Gastroesophageal sphincter (tissue), 4 donors: ENCODE data around the gene ZNF512B. TPM values are rescaled to one million over a fixed set of nuclear protein-coding genes. Genes with fewer than 3 reads are reported as not detected.
"Not testable (repeated sequence)": the region's sequence is repeated elsewhere in the genome, so short reads cannot be mapped to it uniquely, and the experiment has no call there.

Source experiments
- ATAC-seq: fragments of 150-250 bp; one replicate; pipeline ENCODE4 v1.9.1; 2016; ENCODE audit warnings: mild to moderate bottlenecking, moderate library complexity
- H3K27ac ChIP-seq, 4 donors: fragments of 200-600 bp; sonication (generic) in 3 of 4; 1 replicate in 3 of 4; 2 replicates in 1 of 4; pipeline ENCODE4 v1.5.1; 2016 to 2019
- H3K27me3 ChIP-seq: fragments of 200-600 bp; sonication (generic); one replicate; pipeline ENCODE4 v1.5.1; 2019
- H3K36me3 ChIP-seq, 2 donors: fragments of 200-600 bp; sonication (generic); one replicate each; pipeline ENCODE4 v1.5.1; 2019; ENCODE audit warnings: control low read depth in 1 of 2
- H3K4me1 ChIP-seq, 3 donors: fragments of 200-600 bp; sonication (generic); 1 replicate in 2 of 3; 2 replicates in 1 of 3; pipeline ENCODE4 v1.5.1; 2016 to 2019; ENCODE audit warnings: control low read depth in 2 of 3
- H3K4me3 ChIP-seq, 2 donors: fragments of 200-600 bp; sonication (generic); one replicate each; pipeline ENCODE4 v1.5.1; 2019; ENCODE audit warnings: mild to moderate bottlenecking in 1 of 2, moderate library complexity in 1 of 2
- H3K9me3 ChIP-seq, 3 donors: fragments of 200-600 bp; sonication (generic); one replicate each; pipeline ENCODE4 v1.5.1; 2017 to 2019; ENCODE audit warnings: control low read depth in 2 of 3
- EP300 ChIP-seq: sonication (generic); formaldehyde crosslinking; IDR thresholded peaks from one replicate; pipeline ENCODE4 v1.6.1; 2017; ENCODE audit warnings: antibody characterized with exemption, mild to moderate bottlenecking
- POLR2A ChIP-seq, 2 donors: fragments of 450-650 bp; IDR thresholded peaks; one replicate each; pipeline ENCODE4 v1.6.1; 2017; ENCODE audit warnings: antibody characterized with exemption in 2 of 2, mild to moderate bottlenecking in 2 of 2, moderate library complexity in 1 of 2
- POLR2AphosphoS5 ChIP-seq: sonication (generic); formaldehyde crosslinking; IDR thresholded peaks from one replicate; pipeline ENCODE4 v1.6.1; 2017; ENCODE audit warnings: antibody characterized with exemption
- WGBS, 2 donors: methylation state at CpG; one replicate each; pipeline ENCODE4 v1.1.5; 2018; ENCODE audit warnings: low coverage in 1 of 2; 5-methylcytosine and 5-hydroxymethylcytosine counted together
- total RNA-seq, 4 donors: library from RNA; depleted of rRNA; stranded (reverse); fragments of >200 nt; gene quantifications; one replicate each; pipeline ENCODE4 v1.1.0, GENCODE V29; 2016
- TF ChIP-seq, protein P1 (sequence below), 4 experiments: fragments of 200-600 bp in 2 of 4; fragments of 450-650 bp in 2 of 4; sonication (generic) in 1 of 4; IDR thresholded peaks; one replicate each; pipeline ENCODE4 v1.5.1; 2017 to 2019; ENCODE audit warnings: antibody characterized with exemption in 4 of 4, mild to moderate bottlenecking in 2 of 4, moderate library complexity in 2 of 4

The ZNF512B gene, protein sequence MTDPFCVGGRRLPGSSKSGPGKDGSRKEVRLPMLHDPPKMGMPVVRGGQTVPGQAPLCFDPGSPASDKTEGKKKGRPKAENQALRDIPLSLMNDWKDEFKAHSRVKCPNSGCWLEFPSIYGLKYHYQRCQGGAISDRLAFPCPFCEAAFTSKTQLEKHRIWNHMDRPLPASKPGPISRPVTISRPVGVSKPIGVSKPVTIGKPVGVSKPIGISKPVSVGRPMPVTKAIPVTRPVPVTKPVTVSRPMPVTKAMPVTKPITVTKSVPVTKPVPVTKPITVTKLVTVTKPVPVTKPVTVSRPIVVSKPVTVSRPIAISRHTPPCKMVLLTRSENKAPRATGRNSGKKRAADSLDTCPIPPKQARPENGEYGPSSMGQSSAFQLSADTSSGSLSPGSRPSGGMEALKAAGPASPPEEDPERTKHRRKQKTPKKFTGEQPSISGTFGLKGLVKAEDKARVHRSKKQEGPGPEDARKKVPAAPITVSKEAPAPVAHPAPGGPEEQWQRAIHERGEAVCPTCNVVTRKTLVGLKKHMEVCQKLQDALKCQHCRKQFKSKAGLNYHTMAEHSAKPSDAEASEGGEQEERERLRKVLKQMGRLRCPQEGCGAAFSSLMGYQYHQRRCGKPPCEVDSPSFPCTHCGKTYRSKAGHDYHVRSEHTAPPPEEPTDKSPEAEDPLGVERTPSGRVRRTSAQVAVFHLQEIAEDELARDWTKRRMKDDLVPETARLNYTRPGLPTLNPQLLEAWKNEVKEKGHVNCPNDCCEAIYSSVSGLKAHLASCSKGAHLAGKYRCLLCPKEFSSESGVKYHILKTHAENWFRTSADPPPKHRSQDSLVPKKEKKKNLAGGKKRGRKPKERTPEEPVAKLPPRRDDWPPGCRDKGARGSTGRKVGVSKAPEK
- total RNA-seq, result 10 to 100 TPM in 2 of 4 donors, 1 to 10 TPM in 2; 9.0 to 13.8 (median 10.0) TPM

DNA sequence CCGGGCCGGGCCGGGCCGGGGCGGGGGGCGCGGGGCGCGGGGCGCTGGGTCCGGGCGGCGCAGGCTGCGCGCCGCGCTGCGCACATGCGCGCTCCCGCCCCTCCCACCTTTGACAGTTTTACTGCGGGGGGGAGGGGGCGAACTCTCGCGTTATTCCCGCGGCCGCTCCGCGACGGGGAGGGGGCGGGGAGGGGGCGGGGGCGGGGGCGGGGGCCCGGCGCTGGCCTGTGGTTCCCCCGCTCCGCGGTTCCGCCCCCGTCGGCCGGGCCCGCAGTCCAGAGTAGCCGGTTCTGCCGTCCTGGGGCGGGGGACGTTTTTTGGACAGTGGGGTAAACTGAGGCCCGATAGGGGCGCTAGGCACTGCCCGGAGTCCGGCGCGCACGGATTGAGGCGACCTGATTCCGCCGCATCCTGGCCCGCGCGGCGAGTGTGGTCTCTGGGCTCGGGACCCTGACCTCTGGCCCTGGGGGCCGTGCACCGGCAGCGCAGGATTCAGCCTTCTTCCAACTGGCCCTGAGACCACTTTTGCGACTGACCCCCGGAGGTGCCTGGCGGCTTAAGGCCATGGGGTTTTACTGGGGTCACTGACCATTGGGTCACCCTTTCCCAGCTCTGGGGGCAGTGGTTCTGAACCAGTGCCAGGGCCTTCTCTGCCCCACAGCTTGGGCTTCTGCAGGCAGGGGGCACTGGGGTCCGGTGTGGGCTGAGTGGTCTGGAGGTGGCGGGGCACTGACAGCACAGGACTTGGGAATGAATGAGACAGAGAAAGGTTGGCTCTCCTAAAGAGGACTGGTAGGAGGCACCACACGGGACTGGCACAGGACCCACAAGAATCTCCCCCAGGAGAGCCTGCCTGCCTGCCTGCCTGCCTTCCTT is at the start of gene ZNF512B:
ZNF512B (minus strand) TSS at position 93 of the 876 bp plus-strand sequence. CDS start 1,980 bp downstream, outside the sequence.
- Histone ChIP-seq H3K9me3 (no peaks in the 10 kb centered on the region), H3K4me3 (peak within 1 kb of the TSS; percentile 40 to 69), H3K27me3 (no peaks in the 10 kb centered on the region), H3K27ac (peak within 1 kb of the TSS in 3 of 4 donors; percentile 72 to 80 (median 77)), H3K36me3 (peaks cover 0 to 20% of the 10 kb centered on the region in 2 donors), H3K4me1 (peaks cover 0 to 42% (median 22%) of the 10 kb centered on the region in 3 donors)
- WGBS, 2 donors, result 0% methylated on average over 5 of the region's 73 CpGs; no CpG with 5 or more reads in 1 of the 2 donors
- peak; percentile 44 for ATAC-seq
- no peak for TF ChIP-seq POLR2AphosphoS5
- TF ChIP-seq, protein P1, sequence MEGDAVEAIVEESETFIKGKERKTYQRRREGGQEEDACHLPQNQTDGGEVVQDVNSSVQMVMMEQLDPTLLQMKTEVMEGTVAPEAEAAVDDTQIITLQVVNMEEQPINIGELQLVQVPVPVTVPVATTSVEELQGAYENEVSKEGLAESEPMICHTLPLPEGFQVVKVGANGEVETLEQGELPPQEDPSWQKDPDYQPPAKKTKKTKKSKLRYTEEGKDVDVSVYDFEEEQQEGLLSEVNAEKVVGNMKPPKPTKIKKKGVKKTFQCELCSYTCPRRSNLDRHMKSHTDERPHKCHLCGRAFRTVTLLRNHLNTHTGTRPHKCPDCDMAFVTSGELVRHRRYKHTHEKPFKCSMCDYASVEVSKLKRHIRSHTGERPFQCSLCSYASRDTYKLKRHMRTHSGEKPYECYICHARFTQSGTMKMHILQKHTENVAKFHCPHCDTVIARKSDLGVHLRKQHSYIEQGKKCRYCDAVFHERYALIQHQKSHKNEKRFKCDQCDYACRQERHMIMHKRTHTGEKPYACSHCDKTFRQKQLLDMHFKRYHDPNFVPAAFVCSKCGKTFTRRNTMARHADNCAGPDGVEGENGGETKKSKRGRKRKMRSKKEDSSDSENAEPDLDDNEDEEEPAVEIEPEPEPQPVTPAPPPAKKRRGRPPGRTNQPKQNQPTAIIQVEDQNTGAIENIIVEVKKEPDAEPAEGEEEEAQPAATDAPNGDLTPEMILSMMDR (IDR thresholded peaks at IDR 0.05), result peak in 1 of 4 experiments; percentile 8

DNA sequence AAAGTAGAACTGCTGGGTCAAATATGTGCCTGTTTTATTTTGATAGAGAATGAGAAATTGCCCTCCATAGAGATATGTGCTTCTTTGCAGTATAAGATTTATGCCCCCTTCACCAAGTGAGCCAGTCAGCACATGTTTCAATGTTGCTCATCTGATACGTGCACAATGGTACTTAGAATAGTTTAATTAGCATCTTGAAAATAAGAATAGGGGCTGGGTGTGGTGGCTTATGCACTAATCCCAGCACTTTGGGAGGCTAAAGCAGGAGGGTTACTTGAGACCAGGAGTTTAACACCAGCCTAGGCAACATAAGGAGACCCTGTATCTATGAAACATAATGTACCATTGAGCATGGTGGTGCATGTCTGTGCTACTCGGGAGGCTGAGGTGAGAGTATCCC is 45.9 kb upstream of the ZNF512B start:
- Histone ChIP-seq H3K27me3 (no peaks in the 10 kb centered on the region), H3K27ac (no peak overlapping the region), H3K9me3 (no peaks in the 10 kb centered on the region), H3K4me3 (no peak overlapping the region), H3K4me1 (no peaks in the 10 kb centered on the region), H3K36me3 (peaks cover 0 to 92% of the 10 kb centered on the region in 2 donors)
- no peak for TF ChIP-seq EP300
- TF ChIP-seq, protein P1 (IDR thresholded peaks at IDR 0.05), result no peak
- no peak for TF ChIP-seq POLR2A (IDR thresholded peaks at IDR 0.05)
- no peak for TF ChIP-seq POLR2AphosphoS5
- no peak for ATAC-seq
- WGBS, 2 donors, result 75 to 79% methylated on average over 2 of the region's 2 CpGs

DNA sequence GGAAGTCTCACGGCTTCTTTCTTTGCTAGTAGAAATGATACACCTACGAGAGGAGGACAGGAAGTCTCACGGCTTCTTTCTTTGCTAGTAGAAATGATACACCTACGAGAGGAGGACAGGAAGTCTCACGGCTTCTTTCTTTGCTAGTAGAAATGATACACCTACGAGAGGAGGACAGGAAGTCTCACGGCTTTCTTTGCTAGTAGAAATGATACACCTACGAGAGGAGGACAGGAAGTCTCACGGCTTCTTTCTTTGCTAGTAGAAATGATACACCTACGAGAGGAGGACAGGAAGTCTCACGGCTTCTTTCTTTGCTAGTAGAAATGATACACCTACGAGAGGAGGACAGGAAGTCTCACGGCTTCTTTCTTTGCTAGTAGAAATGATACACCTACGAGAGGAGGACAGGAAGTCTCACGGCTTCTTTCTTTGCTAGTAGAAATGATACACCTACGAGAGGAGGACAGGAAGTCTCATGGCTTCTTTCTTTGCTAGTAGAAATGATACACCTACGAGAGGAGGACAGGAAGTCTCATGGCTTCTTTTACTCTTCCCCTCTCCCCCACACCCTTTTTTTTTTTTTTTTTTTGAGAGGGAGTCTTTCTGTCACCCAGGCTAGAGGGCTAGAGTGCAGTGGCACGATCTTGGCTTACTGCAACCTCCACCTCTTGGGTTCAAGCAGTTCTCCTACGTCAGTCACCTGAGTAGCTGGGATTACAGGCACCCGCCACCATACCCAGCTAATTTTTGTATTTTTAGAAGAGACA is 42.8 kb upstream of the ZNF512B start:
- not testable (repeated sequence) for H3K4me3 ChIP-seq, H3K27ac ChIP-seq, ATAC-seq, H3K9me3 ChIP-seq, H3K4me1 ChIP-seq, H3K27me3 ChIP-seq
- H3K36me3 ChIP-seq, result peaks cover 0 to 92% of the 10 kb centered on the region in 2 donors
- 70 to 82% methylated on average over 2 to 4 of the region's 20 CpGs for WGBS, 2 donors

DNA sequence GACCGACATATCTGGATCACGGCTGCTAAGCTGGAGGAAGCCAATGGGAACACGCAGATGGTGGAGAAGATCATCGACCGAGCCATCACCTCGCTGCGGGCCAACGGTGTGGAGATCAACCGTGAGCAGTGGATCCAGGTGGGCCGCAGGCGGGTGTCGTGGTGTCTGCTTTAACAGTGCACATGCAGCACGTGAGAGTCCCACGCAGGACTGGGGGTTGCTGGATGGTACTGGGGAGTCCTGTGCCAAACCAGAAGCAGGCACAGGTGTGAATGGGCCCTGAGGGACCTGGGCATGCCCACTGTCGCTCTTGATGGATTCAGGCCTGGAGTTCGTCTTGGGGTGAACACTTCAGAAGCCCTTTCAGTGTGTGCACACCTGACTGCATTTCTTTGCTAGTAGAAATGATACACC is 41.6 kb upstream of the ZNF512B start:
- WGBS, 2 donors, result 93 to 100% methylated on average over 3 to 5 of the region's 16 CpGs
- peaks cover 0 to 92% of the 10 kb centered on the region in 2 donors for H3K36me3 ChIP-seq
- ATAC-seq, result no peak

More for the DNA sequence above, 41.6 kb upstream of the ZNF512B start:
- H3K9me3 ChIP-seq, result no peaks in the 10 kb centered on the region
- H3K27me3 ChIP-seq, result no peaks in the 10 kb centered on the region
- TF ChIP-seq POLR2A (IDR thresholded peaks at IDR 0.05) (no peak), POLR2AphosphoS5 (no peak), EP300 (no peak)
- TF ChIP-seq, protein P1 (IDR thresholded peaks at IDR 0.05), result no peak
- no peak overlapping the region for H3K27ac ChIP-seq
- H3K4me1 ChIP-seq, result peaks cover 0 to 7% (median 0%) of the 10 kb centered on the region in 3 donors
- no peak overlapping the region for H3K4me3 ChIP-seq
